CD4-positive, alpha-beta T cell treated with Interleukin-15 for 4 hours (primary cell): ENCODE measurements around the gene CHRNA5.
"Not testable (repeated sequence)": the region's sequence is repeated elsewhere in the genome, so short reads cannot be mapped to it uniquely, and the experiment has no call there.

Source experiments
- DNase-seq: peaks from one replicate; pipeline ENCODE4 v3.0.0-alpha.2; 2020; ENCODE audit warnings: low spot score

Gene CHRNA5

DNA sequence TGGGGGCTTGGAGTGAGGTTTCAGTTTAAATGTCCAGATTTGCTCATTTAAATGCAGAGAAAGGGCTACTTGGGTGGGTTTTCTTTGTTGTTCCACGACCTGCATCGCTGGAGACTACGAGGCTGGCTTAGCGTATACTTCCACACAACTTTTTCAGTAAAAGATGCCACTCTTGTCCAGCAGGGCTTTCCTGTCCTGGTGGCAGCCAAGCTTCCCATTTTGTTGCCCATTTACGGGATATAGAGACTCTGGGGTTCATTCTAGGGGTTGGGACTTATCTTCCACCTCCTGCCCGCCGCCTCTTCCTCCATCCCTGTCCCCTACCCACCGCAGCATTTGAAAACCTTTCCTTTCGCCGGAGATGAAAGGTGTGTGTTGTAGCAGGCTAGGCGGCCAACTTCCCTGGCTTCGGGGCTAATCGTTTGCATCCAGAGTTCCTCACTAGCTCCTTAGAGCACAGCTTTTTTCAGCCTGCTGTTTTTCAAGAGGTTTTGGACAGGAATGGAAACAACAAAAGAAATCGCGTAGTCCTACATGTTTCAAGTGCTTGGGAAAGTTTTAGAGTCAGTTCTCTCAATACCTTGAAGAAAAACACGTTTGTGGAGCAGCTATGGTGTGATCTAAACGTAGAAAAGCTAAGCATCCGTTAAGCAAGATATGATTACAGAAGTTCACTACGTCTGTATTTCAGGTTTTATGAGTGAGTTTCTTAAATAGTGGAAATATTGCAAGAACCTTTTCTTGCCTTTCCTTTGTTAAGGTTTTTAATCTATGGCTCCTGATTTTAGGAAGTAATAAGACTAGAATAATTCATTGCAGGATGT lies 843 bp downstream of the CHRNA5 start:
- no peak for DNase-seq

GRCh38 chr15:78567531-78567930 lies 2.2 kb downstream of the CHRNA5 start:
- no peak for DNase-seq

- DNase-seq, result no peak
Measured at GRCh38 chr15:78570710-78571109, 5.4 kb downstream of the CHRNA5 start.

GRCh38 chr15:78571382-78571781 lies 6.1 kb downstream of the CHRNA5 start:
- DNase-seq, result no peak

GRCh38 chr15:78573416-78573815 lies 8.1 kb downstream of the CHRNA5 start:
- DNase-seq, result no peak

GRCh38 chr15:78574944-78575343 lies 9.6 kb downstream of the CHRNA5 start:
- no peak for DNase-seq

- DNase-seq, result no peak
Measured at GRCh38 chr15:78597583-78597982, 32.3 kb downstream of the CHRNA5 start.

DNA sequence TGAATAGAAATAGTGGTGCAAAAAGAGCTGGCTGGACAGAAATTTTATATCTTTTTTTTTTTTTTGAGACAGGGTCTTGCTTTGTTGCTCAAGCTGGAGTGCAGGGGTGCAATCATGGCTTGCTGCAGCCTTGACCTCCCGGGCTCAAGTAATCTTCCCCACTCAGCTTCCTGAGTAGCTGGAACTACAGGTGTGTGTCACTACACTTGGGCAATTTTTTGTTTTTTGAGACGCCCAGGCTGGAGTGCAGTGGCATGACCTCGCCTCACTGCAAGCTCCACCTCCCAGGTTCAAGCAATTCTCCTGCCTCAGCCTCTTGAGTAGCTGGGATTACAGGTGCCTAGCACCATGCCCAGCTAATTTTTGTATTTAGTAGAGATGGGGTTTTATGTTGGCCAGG lies 33.0 kb downstream of the CHRNA5 start:
- DNase-seq, result no peak

DNA sequence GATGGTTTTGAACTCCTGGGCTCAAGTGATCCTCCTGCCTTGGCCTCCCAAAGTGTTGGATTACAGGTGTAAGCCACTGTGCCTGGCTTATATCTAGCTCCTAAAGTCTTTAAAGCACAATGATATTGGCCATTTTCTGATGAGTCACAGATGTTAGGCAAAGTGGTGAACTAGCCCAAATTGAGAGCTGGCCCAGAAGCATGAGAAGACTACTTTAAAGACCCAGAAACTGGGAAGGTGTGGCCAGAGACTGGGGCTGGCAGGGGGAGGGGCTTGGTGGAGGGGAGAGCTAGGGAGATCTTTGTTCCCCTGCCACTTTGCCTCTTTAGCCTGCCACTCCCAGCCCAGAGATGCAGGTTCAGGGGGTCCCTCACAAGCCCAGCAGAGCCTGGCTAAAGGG lies 33.9 kb downstream of the CHRNA5 start:
- DNase-seq, result no peak

DNA sequence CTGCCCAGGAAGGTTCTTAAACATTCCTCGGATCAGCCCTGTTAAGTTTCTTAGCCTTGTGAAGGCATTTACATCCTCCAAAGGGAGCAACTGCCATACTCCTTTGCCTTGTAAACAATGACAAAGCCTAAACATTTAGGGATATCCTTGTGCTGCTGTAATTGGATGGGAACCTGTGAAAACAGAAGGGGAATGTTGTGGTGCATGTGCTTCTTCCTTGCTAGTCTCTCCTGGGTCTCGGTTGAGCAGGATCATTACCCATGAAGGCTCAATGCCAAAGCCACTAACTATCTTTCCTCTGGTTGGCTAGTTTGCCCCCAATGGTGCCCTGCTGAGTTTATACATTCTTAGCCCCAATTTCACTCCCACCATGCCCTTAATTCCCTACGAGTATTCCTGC lies 38.1 kb downstream of the CHRNA5 start:
- DNase-seq, result no peak

- DNase-seq, result no peak
Measured at GRCh38 chr15:78604420-78604819, 39.1 kb downstream of the CHRNA5 start.

- no peak for DNase-seq
Measured at GRCh38 chr15:78605201-78605600, 39.9 kb downstream of the CHRNA5 start.

DNA sequence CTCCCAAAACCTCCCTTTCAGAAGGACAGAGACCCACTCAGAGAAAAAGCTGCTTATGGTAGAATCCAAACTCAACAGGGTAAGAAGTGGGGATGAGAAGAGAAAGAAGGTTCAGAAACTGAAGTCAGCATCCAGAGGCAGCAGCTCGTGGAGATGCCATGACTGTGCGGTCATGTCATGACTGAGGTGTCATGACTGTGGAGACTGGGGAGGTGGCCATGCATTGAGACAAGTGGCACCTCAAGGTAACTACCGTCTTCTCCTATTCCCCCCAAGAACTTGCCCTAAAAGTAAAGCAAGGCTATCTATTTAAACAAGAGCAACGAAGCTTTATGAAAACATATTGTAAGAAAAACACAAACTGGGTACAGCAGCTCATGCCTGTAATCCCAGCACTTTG lies 40.4 kb downstream of the CHRNA5 start:
- DNase-seq, result no peak

DNA sequence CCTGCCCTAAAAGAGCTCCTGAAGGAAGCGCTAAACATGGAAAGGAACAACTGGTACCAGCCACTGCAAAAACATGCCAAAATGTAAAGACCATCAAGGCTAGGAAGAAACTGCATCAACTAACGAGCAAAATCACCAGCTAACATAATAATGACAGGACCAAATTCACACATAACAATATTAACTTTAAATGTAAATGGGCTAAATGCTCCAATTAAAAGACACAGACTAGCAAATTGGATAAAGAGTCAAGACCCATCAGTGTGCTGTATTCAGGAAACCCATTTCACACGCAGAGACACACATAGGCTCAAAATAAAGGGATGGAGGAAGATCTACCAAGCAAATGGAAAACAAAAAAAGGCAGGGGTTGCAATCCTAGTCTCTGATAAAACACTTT lies 44.2 kb downstream of the CHRNA5 start:
- not testable (repeated sequence) for DNase-seq

DNA sequence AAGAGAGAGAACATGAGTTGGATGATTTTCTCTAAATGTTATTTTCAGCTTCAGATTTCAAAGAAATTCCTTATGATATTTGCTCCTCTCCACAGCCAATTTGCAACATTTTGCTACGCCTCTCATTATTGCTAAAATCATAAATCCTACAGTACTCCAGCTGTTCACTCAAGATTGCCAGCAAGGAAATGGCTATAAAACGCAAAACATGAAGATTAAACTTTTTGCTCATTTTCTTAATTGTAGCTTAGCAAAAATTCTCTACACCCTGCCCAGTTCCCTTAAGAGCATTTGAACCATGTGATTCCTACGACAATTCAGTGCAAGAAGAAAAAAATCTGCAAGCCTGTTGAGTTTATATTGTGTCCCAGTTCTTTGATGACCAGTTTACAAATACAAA lies 48.7 kb downstream of the CHRNA5 start:
- no peak for DNase-seq

DNA sequence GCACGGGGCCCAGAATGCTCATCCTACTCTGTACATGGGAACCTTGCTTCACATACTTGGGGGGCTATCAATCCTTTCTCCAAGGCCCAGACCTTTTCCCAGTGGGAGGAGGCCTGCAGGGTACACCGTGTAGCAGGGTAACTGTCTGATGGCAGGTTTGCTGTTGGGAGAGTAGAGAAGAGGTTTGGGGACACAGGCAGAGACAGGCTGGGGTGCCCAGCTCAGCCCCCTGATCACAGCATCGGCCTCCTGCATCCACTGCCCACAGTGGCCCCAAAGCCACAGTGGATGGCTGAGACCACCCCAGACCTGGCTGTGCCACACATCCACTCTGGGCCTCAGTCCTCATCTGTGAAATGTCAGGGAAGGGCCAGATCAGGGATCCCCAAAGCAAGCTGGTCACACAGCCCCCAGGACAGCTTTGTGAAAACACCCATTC lies 49.9 kb downstream of the CHRNA5 start:
- DNase-seq, result no peak

GRCh38 chr15:78616506-78616905 lies 51.2 kb downstream of the CHRNA5 start:
- DNase-seq, result no peak

GRCh38 chr15:78617076-78617475 lies 51.8 kb downstream of the CHRNA5 start:
- no peak for DNase-seq

GRCh38 chr15:78617516-78617915 lies 52.2 kb downstream of the CHRNA5 start:
- no peak for DNase-seq

- no peak for DNase-seq
Measured at GRCh38 chr15:78618064-78618463, 52.7 kb downstream of the CHRNA5 start.

- peak; percentile 76 for DNase-seq
Measured at GRCh38 chr15:78618490-78618934, 53.2 kb downstream of the CHRNA5 start.

GRCh38 chr15:78619022-78619950 lies 54.0 kb downstream of the CHRNA5 start:
- DNase-seq, result no peak

- no peak for DNase-seq
Measured at GRCh38 chr15:78620021-78620526, 54.8 kb downstream of the CHRNA5 start.
